GM20000 (cell line): ENCODE measurements around the gene FAM136A.

Source experiments
- DNase-seq: peaks from one replicate; pipeline ENCODE4 v3.0.0; 2012; ENCODE audit warnings: low spot score
- CTCF ChIP-seq: IDR thresholded peaks from 2 replicates; pipeline ENCODE4 v1.5.1; 2012; ENCODE audit warnings: mild to moderate bottlenecking, control low read depth; ENCODE audit errors: extremely low read depth, missing control alignments

FAM136A gene

GRCh38 chr2:70301344-70302194 lies at the start of gene FAM136A:
Gene FAM136A, minus strand, starts transcription at chr2:70302067. Its CDS starts 56 bp downstream, at chr2:70302011.
- peak; percentile 93 for TF ChIP-seq CTCF
- peak; percentile 91 for DNase-seq

GRCh38 chr2:70349921-70350685 lies 48.2 kb upstream of the FAM136A start:
- no peak for DNase-seq
- TF ChIP-seq CTCF: no peak

GRCh38 chr2:70347831-70348230 lies 46.0 kb upstream of the FAM136A start:
- DNase-seq: no peak
- TF ChIP-seq CTCF: no peak

- no peak for TF ChIP-seq CTCF
- no peak for DNase-seq
These were observed 42.3 kb upstream of the FAM136A start for GRCh38 chr2:70344195-70344594.

GRCh38 chr2:70341477-70341765 lies 39.6 kb upstream of the FAM136A start:
- DNase-seq: no peak
- no peak for TF ChIP-seq CTCF

GRCh38 chr2:70340761-70341476 lies 39.1 kb upstream of the FAM136A start:
- peak; percentile 64 for DNase-seq
- TF ChIP-seq CTCF: peak; percentile 39

GRCh38 chr2:70340075-70340474 lies 38.2 kb upstream of the FAM136A start:
- no peak for TF ChIP-seq CTCF
- DNase-seq: no peak
